ENCODE results near the gene SPEF1.
"Not testable (repeated sequence)": the region's sequence is repeated elsewhere in the genome, so short reads cannot be mapped to it uniquely, and the experiment has no call there.

Gene SPEF1, protein sequence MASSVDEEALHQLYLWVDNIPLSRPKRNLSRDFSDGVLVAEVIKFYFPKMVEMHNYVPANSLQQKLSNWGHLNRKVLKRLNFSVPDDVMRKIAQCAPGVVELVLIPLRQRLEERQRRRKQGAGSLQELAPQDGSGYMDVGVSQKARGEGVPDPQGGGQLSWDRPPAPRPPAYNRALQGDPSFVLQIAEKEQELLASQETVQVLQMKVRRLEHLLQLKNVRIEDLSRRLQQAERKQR

DNA sequence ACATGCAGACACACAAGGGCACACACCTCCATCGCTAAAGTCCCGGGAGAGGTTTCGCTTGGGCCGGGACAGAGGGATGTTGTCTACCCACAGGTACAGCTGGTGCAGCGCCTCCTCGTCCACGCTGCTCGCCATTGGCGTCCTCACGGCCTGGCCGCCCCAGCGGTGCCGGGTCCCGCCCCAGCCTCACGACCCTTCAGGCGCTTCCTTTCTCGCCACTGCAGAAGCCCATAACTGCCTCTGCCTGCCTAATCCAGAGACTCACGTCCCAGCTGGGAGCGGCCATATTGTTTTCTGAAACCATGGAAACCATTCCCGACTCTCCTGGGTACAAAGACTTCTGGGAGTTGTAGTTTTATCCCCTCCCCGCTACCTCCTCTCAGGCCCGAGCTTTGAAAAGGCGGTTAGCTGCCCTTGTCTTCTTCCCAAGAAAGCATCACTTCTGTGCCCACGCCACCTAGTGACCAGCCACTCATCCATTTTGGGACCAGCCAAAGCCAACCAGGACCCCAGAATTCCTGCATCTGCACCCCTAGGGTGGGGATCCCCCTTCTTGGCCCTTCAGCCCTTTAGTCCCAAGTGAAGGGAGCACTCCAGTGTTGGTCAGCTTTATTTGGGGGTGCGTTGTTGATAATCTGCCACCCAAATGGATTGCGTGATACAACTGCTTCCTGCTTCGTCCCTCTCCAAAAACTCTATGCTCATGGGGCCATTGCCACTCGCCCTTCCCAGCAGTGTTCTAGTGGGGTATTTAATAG is at the start of gene SPEF1:
Gene SPEF1, minus strand, starts transcription at position 296 of the 758 bp plus-strand sequence. Its CDS starts 161 bp downstream, at position 135.
- peak; percentile 69 to 81 for DNase-seq

DNA sequence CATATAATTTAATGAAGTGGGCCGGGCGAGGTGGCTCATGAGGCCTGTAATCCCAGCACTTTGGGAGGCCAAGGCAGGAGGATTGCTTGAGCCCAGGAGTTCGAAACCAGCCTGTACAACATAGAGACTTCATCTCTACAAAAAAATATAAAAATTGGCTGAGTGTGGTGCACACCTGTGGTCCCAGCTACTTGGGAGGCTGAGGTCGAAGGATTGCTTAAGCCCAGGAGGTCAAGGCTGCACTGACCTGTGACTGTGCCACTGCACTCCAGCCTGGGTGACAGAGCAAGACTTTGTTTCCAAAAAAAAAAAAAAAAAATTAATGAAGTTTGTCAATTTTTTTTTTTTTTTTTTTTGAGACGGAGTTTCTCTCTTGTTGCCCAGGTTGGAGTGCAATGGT is 48.6 kb upstream of the SPEF1 start:
- DNase-seq, result not testable (repeated sequence)

DNA sequence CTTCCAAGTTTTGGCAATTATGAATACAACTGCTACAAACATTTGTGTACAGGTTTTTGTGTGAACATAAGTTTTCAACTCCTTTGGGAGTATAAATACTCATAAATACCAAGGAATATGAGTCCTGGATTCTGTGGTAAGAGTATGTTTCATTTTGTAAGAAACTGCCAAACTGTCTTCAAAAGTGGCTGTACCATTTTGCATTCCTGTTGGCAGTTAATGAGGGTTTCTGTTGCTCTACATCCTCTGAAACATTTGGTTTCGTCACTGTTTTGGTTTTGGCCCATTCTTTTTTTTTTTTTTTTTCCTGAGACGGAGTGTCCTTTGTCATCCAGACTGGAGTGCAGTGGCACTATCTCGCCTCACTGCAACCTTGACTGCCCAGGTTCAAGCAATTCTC is 47.5 kb upstream of the SPEF1 start:
- DNase-seq, result peak; percentile 25 to 62

DNA sequence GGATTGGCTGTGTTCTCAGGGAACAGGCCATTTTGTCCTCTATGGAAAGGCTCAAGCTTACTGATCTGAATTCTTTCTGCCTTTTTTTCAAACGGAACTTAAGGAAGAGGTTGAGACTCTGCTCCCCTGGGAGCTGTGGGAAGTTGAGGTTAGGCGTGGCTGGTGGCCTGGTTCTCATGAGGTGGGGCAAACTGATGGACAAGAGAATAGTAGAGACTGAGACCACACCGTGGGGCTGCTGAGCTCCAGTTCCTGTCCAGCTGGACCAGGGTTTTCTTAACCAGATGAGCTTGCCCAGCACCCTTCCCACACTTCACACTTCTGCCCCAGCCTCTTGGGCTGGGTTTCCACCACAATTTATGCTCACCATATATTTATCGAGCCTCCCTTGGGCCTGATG is 45.2 kb upstream of the SPEF1 start:
- no peak for DNase-seq

DNA sequence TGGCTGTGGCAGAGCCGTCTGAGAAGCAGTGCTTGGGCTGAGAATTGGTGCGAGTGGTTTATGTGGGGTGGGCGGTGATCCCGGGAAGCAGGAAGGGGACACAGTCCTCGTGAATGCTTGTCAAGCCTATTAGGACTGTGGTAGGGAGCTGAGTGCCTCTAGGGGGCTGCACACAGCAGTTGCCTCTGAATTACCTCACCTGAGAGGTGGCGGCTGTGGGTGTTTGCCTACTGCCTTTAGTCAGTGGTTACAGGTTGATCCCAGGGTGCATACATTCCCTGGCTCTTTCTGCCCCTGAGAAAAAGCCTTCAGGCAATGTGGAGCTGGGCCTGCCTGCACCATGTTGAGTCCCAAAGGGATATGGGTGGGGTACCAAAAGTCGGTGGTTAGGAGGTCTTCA is 44.3 kb upstream of the SPEF1 start:
- no peak for DNase-seq

DNA sequence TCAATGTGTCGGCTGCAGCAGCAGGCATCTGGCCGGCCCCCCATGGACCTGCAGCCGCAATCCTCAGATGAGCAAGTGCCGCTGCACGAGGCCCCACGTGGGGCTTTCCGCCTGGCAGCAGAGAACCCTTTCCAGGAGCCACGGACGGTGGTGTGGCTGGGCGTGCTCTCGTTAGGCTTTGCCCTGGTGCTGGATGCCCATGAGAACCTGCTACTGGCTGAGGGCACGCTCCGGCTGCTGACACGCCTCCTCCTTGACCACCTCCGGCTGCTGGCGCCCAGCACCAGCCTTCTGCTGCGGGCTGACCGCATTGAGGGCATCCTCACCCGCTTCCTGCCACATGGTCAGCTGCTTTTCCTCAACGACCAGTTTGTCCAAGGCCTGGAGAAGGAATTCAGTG is 42.6 kb upstream of the SPEF1 start:
- no peak for DNase-seq

DNA sequence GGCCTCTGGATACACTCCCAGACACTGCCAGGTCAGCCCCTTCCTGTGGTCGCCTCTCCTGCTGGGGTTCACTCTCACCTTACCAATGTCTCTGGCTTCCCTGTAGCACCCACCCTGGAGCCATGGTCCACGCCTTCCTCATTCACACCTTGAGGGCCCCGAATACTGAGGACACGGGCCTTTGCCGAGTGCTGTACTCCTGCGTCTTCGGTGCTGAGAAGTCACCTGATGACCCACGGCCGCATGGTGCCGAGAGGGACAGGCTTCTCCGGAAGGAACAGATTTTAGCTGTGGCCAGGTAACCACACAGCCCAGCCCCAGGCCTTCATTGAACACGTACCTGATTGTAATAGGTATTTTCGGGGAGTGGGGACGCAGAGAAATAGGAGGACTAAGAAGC is 40.7 kb upstream of the SPEF1 start:
- no peak for DNase-seq

DNA sequence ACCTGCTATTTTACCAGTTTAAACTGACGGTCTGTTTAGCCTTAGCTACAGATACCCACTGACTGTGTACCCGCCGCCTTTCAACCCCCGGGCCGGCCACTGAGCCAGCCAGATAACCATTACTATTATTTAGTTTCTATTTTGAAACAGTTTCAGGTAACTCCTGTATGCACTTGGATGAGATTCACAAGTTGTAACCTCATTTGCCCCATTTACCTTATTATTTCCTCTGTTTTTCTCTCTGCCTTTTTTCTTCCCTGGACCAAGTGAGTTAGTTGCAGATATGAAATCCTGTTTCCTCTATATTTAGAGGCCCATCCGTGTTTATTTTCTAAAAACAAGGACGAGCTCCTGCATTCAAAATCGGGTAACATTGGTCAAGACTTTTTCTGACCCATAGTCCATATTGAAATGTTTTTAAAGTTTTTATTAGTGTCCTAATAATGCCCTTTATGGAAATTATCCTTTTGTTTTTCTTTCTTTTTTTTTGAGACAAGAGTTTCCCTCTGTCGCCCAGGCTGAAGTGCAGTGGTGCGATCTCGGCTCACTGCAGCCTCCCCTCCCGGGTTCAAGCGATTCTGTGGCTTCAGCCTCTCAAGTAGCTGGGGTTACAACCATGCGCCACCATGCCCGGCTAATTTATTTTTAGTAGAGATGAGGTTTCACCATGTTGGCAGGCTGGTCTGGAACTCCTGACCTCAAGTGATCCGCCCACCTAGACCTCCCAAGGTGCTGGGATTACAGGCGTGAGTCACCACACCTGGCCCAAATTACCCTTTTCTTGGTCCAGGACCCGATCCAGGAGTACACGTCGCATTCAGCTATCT is 39.9 kb upstream of the SPEF1 start:
- no peak for DNase-seq

DNA sequence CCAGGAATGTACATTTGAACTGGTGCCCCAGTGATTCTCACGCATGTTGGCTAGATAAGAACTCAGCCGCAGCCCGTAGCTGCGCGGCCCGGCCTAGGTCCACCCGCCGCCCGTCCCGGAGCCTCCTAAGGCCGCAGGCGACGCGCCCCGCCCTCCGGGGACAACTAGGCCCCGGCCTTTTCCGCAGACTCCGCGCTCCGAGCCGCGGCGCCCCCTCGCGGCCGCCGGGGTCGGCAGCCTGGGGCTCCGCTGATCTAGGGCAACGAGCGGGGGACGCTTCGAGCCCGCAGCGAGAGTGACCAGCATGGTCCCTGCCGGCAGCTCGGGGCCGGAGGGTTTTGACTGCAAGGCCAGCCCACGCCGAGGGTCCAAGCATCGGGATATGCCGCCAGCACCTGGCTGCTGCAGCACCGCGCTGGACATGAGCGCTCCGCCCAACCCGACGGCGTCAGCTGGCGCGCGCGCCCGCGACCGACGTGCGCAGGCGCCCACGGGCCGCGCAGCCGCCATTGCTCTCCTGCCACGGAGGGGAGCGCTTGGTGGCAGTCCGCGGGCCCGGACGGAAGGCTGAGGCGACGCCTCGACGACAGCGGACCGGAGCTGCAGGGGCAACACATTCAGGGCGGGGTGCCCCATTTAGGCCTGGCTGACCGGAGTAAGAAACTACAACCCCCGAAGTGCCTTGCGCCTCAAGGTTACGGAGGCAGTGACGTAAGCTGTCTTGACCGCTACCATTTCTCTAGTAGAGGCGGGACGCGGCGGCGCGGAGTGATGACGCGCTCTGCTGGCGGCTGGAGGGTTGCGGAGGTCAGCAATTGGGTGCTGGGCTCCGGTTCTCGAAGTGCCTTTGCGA is 39.0 kb upstream of the SPEF1 start, which contains the start of gene AP5S1:
Gene AP5S1, plus strand, starts transcription at position 500 of the 853 bp plus-strand sequence. CDS start 1,571 bp downstream, outside the sequence.
- peak; percentile 90 to 94 for DNase-seq

DNA sequence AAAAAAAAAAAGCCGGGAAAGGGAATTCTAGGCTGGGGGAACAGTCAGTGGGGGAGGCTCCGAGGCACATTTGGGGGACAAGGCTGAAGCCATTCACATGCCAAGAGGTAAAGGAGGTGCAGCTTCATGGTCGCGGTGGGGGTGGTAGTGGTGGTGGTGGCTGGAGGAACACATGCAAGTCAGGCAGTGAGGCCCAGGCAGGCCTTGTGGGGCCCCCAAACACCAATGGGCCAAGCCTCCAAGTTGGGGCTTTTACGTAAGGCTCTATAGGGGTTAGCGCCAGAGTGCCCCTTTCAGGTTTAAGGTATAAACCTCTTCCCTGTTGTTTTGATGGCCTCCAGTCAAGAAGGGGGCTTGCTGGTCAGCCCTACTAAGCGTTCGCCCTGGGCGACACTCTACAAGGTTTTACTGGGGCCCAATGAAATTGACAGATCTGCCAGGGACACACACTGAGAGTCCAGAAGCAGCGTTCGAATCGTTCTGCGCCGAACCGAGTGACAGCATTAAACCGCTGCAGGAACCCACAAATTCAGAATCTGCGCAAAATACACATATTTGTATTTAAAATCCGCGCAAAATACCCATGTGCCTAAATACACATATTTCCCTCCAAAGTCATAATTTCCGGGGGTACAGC is 38.3 kb upstream of the SPEF1 start:
- no peak for DNase-seq

DNA sequence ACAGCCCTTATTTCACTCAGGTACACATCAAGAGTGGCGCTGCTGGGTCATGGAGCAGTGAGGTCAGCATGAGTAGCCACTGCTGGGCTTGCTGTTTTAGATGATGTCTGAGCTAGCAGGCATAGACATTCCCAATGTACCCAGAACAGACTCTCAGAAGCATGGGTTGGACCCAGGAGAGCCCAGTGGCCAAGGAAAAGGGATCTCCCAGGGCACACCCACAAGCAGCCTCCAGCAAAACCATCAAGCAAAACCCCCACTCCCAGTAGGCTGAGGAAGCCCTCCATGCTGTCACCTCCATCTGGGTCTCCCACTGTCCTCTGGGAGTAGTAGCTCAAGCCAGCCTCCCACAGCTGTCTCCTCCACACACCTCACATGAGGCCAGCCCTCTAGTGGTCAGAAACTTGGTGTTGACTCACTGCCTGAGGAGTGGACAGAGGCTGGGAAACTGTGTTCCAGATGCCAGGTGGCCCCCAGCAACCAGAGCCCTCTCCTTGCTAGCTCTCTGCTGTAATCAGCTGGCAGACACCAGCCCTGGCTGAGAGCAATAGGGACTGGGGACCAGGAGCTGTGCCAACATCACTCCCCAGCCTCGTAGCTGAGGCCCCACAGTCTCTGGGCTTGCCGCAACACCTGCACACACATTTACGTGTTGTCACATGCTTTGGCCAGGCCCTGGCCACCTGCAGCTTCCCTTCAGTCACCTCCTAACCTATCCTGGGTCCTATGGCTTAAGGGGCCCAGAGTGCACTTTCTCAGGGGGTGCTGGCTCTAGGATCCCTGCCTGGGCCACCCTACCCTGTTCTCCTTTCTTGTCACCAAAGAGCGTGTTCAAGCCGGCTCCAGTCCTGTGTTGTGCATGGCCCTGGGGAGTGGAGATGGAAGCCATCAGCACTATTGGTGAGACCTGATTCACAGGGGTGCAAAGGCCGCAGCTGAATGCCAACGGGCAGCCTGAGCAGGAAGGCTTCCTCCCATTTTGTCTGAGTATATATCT is 37.2 kb upstream of the SPEF1 start:
- DNase-seq, result peak; percentile 52 to 66

DNA sequence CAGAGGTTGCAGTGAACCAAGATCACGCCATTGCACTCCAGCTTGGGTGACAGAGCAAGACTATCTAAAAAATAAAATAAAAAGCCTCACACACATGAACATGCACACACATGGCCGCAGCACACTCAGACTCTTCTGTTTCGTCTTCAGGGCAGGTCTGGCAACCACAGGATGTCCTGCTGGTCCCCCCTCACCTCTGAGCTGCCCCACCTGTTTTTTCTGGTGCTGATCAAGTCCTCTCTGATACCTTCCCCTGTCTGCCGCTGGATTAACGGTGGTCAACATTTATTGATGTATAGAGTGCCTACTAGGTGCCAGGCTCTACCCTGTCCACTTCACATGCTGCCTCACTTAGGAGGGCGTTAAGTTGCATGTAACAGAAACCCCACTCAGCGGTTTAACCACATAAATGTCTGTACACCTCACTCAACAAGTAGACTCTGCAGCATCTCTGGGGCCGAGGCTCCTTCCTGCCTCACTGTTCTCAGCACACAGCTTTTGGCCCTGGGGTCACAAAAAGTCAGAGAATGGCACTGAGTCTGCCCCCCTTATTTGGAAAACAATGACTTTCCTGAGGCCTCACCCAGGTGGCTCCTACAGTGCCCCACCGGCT is 34.6 kb upstream of the SPEF1 start:
- no peak for DNase-seq

DNA sequence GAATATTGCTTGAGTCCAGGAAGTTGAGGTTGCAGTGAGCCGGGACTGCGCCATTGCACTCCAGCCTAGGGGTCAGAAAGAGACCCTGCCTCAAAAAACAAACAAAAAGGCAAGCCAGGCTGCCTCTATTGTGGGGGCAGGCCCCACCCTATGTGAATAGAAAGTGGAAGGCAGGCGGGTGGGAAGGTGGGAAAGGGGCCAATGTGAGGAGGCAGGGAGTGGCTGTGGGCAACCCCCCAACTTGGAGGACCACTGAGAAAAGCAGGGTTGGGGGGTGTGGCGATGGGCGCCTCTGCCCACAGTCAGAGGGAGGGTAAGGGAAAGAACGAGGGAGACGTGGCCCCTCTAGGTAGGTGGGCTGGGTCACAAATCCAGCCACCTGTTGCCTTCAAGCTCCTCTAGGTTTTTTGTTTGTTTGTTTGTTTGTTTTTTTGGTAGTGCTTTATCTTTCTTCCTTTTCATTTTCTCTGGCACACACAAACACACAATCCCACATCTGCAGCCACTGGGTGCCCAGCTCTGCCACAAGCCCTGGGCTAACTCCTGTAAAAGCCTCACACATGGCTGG is 33.8 kb upstream of the SPEF1 start:
- no peak for DNase-seq

DNA sequence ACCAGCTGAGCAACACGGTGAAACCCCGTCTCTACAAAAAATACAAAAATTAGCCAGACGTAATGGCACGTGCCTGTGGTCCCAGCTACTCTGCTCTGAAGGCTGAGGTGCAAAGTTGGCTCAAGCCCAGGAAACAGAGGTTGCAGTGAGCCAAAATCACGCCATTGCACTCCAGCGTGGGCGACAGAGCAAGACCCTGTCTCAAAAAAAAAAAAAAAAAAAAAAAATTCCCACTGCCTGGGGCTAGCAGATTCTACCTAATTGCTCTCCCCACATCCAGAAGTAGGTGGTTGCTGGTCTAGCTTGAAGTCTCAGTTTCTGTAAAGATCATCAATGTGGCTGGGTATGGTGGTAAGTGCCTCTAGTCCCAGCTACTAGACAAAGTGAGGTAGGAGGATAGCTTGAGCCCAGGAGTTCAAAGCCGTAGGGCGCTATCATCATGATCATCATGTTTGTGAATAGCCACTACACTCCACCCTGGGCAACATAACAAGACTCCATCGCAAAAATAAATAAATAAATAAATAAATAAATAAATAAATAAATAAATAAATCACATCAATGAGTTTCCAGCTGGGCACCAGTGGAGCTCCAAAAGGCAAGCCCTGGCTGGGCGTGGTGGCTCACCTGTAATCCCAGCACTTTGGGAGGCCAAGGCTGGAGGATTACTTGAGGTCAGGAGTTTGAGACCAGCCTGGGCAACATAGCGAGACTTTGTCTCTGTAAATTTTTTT is 32.8 kb upstream of the SPEF1 start:
- no peak for DNase-seq

DNA sequence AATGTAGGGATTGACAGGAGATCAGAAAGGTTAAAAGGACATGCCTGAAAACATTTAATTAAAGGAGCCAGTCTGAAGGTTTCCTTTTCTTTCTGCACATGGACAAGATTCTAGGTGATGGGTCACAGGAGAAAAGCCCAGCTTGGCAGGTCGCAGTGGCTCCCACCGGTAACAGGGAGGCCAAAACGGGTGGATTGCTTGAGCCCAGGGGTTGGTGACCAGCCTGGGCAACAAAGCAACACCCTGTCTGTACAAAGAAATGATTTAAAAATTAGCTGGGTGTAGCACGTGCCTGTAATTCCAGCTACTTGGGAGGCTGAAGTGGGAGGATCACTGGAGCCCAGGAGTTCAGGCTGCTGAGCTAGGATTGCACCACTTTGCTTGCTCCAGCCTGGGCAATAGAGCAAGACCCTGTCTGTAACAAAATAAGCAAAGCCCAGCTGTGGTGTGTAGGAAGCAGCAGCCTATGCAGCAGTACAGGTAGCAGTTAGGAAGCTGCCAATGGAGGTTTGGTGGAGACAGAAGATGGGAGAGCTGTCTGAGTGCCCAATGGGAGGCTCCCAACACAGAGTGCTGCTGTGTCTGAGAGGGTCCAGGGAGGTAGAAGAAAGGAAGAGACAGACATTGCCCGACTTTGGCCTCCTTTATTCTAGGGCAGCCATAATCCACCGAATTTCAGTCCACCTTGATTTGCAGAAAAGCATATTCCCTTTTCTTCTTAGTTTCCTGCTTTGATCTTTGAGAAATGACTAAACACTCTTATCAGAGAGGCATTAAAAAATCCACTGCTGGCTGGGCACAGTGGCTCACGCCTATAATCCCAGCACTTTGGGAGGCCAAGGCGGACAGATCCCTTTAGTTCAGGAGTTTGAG is 32.0 kb upstream of the SPEF1 start:
- DNase-seq, result no peak

DNA sequence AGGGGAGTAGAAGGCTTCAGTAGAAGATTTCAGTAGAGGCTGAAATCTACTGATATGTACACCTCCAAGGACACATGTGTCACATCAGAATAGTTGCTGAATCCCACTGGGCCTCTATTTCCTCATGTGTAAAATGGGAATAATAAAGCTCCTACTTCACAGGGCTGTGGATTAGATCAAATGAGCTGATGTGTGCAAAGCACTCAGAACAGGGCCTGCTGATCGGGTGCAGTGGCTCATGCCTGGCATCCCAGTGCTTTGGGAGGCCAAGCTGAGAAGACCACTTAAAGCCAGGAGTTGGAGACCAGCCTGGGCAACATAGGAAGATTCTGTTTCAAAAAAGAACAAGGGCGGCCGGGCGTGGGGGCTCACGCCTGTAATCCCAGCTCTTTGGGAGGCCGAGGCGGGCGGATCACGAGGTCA is 31.0 kb upstream of the SPEF1 start:
- no peak for DNase-seq

DNA sequence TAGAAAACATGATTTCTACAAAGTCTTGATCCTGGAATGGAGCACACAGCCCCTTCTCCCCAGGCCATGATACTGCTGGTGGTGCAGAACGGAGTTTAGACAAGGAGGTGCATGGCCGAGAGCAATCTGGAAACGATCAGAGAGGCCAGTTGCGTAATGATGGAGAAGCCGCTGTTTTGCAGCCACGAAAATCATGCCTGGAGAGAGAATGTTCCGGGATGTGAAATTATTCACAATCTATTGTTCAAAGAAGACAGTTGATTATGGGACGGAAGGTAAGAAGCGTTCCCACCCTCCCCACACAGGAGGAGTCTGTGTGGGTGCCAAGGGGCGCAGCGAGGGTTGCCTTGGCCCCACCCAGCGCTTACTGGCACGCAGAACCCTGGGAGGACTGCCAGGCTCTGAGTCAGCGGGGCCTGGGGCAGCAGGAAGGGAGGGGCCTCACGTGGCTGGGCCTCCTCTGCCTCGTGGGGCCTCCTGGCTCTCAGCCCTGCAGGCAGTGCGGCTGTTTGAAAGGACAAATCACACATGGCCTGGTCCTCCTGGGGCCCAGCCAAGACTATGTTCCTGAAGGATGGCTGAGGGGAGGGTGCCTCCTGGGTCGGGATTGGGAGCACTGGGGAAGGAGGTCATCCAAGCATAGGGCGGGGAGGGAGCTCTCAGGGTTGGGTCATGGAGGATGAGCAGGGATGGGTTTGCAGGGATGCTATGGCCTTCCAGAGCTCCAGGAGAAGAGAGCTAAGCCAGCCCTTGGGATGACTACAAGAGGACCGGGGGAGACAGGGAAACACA is 30.4 kb upstream of the SPEF1 start:
- peak; percentile 85 to 94 for DNase-seq

Data from AML-193 (cell line).